Measurements from ENCODE around the gene CFAP97D1.

The CFAP97D1 gene

GRCh38 chr17:43784628-43785101, 4.4 kb downstream of the CFAP97D1 start (continued):
- TF ChIP-seq ZBTB6 (tag by site-specific recombination; IDR thresholded peaks at IDR 0.05) (no peak), ZNF629 (tag by site-specific recombination; IDR thresholded peaks at IDR 0.05) (0 out of 2 replicates have a peak, but pooled peaks have one; percentile 32), ZSCAN4 (tag by site-specific recombination; IDR thresholded peaks at IDR 0.05) (no peak), HOXD13 (CRISPR knock-in tag; IDR thresholded peaks at IDR 0.05; ENCODE audit: borderline replicate concordance) (no peak), ZNF513 (tag by site-specific recombination; IDR thresholded peaks at IDR 0.05) (peak; percentile 78), PRDM1 (tag by site-specific recombination; IDR thresholded peaks at IDR 0.05) (peak; percentile 86), ZNF530 (tag by site-specific recombination; IDR thresholded peaks at IDR 0.05; ENCODE audit: low read depth) (no peak), ZNF18 (tag by site-specific recombination; IDR thresholded peaks at IDR 0.05) (no peak), ZNF311 (tag by site-specific recombination; IDR thresholded peaks at IDR 0.05; ENCODE audit: borderline replicate concordance) (no peak), ZNF701 (tag by site-specific recombination; IDR thresholded peaks at IDR 0.05) (no peak), ZNF155 (tag by site-specific recombination; IDR thresholded peaks at IDR 0.05) (no peak), ZNF398 (tag by site-specific recombination; IDR thresholded peaks at IDR 0.05) (no peak), ZNF366 (tag by site-specific recombination; conservative IDR thresholded peaks at IDR 0.05) (peak; percentile 65), ZNF433 (tag by site-specific recombination; IDR thresholded peaks at IDR 0.05; ENCODE audit: low read depth) (no peak), ZBTB10 (tag by site-specific recombination; IDR thresholded peaks at IDR 0.05) (no peak), ZNF621 (tag by site-specific recombination; IDR thresholded peaks at IDR 0.05) (no peak), ZNF266 (tag by site-specific recombination; IDR thresholded peaks at IDR 0.05; ENCODE audit: low read depth) (no peak), ZNF416 (tag by site-specific recombination; IDR thresholded peaks at IDR 0.05) (no peak), ZBTB17 (tag by site-specific recombination; IDR thresholded peaks at IDR 0.05) (peak; percentile 13; the same call in 1 of the 2 replicates), PRDM6 (tag by site-specific recombination; IDR thresholded peaks at IDR 0.05) (no peak), ZNF404 (tag by site-specific recombination; IDR thresholded peaks at IDR 0.05) (no peak), ZFP41 (tag by site-specific recombination; IDR thresholded peaks at IDR 0.05; ENCODE audit: borderline replicate concordance) (no peak), ZNF2 (tag by site-specific recombination; IDR thresholded peaks at IDR 0.05) (no peak)

Measured in HEK293 (cell line).